Transverse colon (tissue), 4 donors: Measurements from ENCODE around the gene SHC2. TPM values are rescaled to one million over a fixed set of nuclear protein-coding genes. Genes with fewer than 3 reads are reported as not detected.

Experiments used
- DNase-seq: peaks from one replicate; pipeline ENCODE4 v3.0.0-alpha.2; 2019
- H3K27ac ChIP-seq, 4 donors: fragments of 200-600 bp; sonication (generic); 2 replicates each; pipeline ENCODE4 v1.5.1; 2016 to 2018; ENCODE audit warnings: inconsistent platforms in 4 of 4
- H3K27me3 ChIP-seq: fragments of 200-600 bp; sonication (generic); 2 replicates; pipeline ENCODE4 v1.5.1; 2017; ENCODE audit warnings: inconsistent platforms
- H3K36me3 ChIP-seq, 4 donors: fragments of 200-600 bp; sonication (generic); 2 replicates each; pipeline ENCODE4 v1.5.1; 2017 to 2019; ENCODE audit warnings: inconsistent platforms in 4 of 4
- H3K4me1 ChIP-seq, 4 donors: fragments of 200-600 bp; sonication (generic); 2 replicates each; pipeline ENCODE4 v1.5.1; 2017 to 2020; ENCODE audit warnings: inconsistent platforms in 4 of 4
- H3K4me3 ChIP-seq, 4 donors: fragments of 200-600 bp; sonication (generic); 1 replicate in 1 of 4; 2 replicates in 3 of 4; pipeline versions ENCODE4 v1.5.1 to v1.6.1; 2017 to 2019; ENCODE audit warnings: inconsistent platforms in 4 of 4
- H3K9me3 ChIP-seq, 2 donors: fragments of 200-600 bp; sonication (generic); 2 replicates each; pipeline ENCODE4 v1.5.1; 2017 to 2019; ENCODE audit warnings: inconsistent platforms in 2 of 2
- EP300 ChIP-seq: sonication (generic); formaldehyde crosslinking; IDR thresholded peaks from one replicate; pipeline ENCODE4 v1.6.1; 2017; ENCODE audit warnings: antibody characterized with exemption, low read depth
- POLR2A ChIP-seq: fragments of 450-650 bp; IDR thresholded peaks from one replicate; pipeline ENCODE4 v1.6.1; 2016; ENCODE audit warnings: antibody characterized with exemption, mild to moderate bottlenecking, moderate library complexity
- POLR2AphosphoS5 ChIP-seq, 3 donors: sonication (generic); formaldehyde crosslinking; IDR thresholded peaks; one replicate each; pipeline ENCODE4 v1.6.1; 2016; ENCODE audit warnings: antibody characterized with exemption in 3 of 3
- WGBS, 2 donors: methylation state at CpG; one replicate each; pipeline ENCODE4 v1.1.5; 2018; ENCODE audit warnings: low coverage in 1 of 2; 5-methylcytosine and 5-hydroxymethylcytosine counted together
- in situ Hi-C, 4 donors: fragments of 200-750 bp; cut with MboI; loops; one replicate each; pipeline versions ENCODE4 v1.15.0 to v1.15.1; 2017; ENCODE audit warnings: low sequenced_read_pairs in 3 of 4, low pct_ligation_motif_present in 1 of 4, low pct_unique_long_range_greater_than_20kb in 1 of 4
- intact Hi-C: fragments of 100-400 bp; cut with DNase I; formaldehyde crosslinking; loops from one replicate; pipeline ENCODE4 v1.15.1; 2023; ENCODE audit warnings: low total_unique reads
- total RNA-seq, 4 donors: library from RNA; depleted of rRNA; stranded (reverse); fragments of >200 nt; gene quantifications; one replicate each; pipeline ENCODE4 v1.1.0, GENCODE V29; 2016
- TF ChIP-seq, protein P1 (sequence below), 5 experiments: fragments of 200-600 bp in 3 of 5; fragments of 450-650 bp in 2 of 5; sonication (generic) in 3 of 5; IDR thresholded peaks; 1 replicate in 2 of 5; 2 replicates in 3 of 5; pipeline ENCODE4 v1.5.1; 2016 to 2017; ENCODE audit warnings: antibody characterized with exemption in 5 of 5, inconsistent platforms in 3 of 5, mild to moderate bottlenecking in 2 of 5, moderate library complexity in 1 of 5

Gene SHC2
- total RNA-seq, 4 donors from 2014 or later = 6.3 to 30.3 (median 11.1) TPM

DNA sequence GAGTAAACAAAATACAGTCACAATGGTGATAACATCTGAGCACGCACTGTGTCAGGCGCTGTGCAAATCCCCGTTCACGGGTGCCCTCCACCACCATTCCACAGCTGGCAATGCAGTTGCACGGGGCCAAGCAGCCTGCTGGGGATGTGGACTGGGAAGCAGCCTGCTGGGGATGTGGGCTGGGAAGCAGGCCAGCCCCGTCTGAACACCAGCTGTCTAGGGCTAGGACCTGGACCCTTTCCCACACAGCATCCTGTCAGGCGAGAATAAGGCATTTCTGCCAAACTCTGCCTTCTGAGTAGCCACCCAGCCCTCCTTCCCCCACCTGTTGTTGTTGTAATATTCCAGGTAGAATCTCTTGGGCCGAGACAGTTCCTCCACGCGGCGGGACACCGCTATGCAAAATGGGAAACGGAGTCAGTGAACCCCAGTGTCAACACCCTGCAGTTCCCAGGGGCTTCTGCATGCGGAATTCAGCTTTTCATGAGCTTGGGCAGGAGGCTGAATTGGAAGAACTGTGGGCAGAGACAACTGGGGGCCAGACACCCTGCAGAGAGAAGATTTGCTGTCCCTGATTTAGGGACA is 88.4 kb downstream of the SHC2 start:
- intact Hi-C loops = loop anchor here (10.0 kb wide), 1 partner anchor 112 kb away; no protein-coding TSS in a partner anchor
- H3K27me3 ChIP-seq = peaks cover 35% of the 10 kb centered on the region

GRCh38 chr19:371501-372168 is 89.2 kb downstream of the SHC2 start:
- TF ChIP-seq EP300 (no peak), POLR2AphosphoS5 (IDR thresholded peaks at IDR 0.05) (no peak), POLR2A (no peak)
- TF ChIP-seq, protein P1, sequence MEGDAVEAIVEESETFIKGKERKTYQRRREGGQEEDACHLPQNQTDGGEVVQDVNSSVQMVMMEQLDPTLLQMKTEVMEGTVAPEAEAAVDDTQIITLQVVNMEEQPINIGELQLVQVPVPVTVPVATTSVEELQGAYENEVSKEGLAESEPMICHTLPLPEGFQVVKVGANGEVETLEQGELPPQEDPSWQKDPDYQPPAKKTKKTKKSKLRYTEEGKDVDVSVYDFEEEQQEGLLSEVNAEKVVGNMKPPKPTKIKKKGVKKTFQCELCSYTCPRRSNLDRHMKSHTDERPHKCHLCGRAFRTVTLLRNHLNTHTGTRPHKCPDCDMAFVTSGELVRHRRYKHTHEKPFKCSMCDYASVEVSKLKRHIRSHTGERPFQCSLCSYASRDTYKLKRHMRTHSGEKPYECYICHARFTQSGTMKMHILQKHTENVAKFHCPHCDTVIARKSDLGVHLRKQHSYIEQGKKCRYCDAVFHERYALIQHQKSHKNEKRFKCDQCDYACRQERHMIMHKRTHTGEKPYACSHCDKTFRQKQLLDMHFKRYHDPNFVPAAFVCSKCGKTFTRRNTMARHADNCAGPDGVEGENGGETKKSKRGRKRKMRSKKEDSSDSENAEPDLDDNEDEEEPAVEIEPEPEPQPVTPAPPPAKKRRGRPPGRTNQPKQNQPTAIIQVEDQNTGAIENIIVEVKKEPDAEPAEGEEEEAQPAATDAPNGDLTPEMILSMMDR (IDR thresholded peaks at IDR 0.05) = no peak
- Histone ChIP-seq H3K9me3 (no peaks in the 10 kb centered on the region), H3K36me3 (no peaks in the 10 kb centered on the region), H3K27ac (no peak overlapping the region), H3K4me1 (no peaks in the 10 kb centered on the region), H3K4me3 (no peak overlapping the region), H3K27me3 (peaks cover 37% of the 10 kb centered on the region)
- 52 to 55% methylated on average over 6 to 17 of the region's 17 CpGs for WGBS, 2 donors
- no peak for DNase-seq
- intact Hi-C loops (loop anchor here (10.0 kb wide), 1 partner anchor 113 kb away; no protein-coding TSS in a partner anchor), in situ Hi-C loops (no loop called here)

More for the DNA sequence above, 88.4 kb downstream of the SHC2 start:
- Histone ChIP-seq H3K4me3 (no peak overlapping the region), H3K27ac (no peak overlapping the region), H3K4me1 (no peaks in the 10 kb centered on the region), H3K9me3 (no peaks in the 10 kb centered on the region), H3K36me3 (no peaks in the 10 kb centered on the region)
- no peak for TF ChIP-seq POLR2AphosphoS5 (IDR thresholded peaks at IDR 0.05)
- TF ChIP-seq, protein P1 (IDR thresholded peaks at IDR 0.05) = no peak
- no peak for TF ChIP-seq POLR2A
- no peak for TF ChIP-seq EP300
- no peak for DNase-seq
- in situ Hi-C loops = no loop called here
- 48 to 100% methylated on average over 2 to 14 of the region's 14 CpGs for WGBS, 2 donors

DNA sequence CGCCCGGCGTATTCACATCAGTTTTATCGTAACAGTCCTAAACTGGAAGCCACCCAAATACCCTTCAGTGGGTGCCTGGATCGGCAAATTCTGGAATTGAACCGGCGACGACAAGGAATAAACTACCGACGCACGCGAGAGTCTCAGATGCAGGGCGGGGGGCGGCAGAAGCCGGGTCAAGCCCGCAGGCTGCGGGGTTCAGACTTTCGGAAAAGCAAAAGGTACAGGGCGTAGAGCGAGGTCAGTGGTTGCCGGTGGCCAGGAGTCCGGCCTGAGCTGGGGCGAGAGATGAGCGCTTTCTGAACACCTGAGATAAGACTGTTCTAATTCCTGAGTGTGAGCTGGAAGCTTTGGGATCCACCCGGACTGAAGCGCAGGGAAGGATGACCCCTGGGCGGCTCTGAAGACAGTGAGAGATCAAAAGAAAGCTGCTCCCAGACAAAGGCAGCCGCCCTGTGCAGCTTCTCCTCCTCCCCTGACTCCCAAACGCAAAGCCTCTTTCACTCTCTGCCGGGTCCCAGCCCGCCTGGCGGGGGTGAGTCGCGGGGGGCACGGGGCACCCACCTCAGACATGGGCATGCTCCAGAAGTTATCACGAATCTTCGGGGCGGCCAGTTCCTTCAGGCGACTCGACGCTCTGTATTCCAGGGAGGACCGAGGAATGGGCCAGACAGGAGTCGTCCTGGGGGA is 90.0 kb downstream of the SHC2 start:
- no peaks in the 10 kb centered on the region for H3K4me1 ChIP-seq
- intact Hi-C loops (loop anchor here (10.0 kb wide), 1 partner anchor 114 kb away; no protein-coding TSS in a partner anchor), in situ Hi-C loops (no loop called here)
- 92% methylated on average over 42 of the region's 43 CpGs; no CpG with 5 or more reads in 1 of the 2 donors for WGBS, 2 donors
- H3K36me3 ChIP-seq = no peaks in the 10 kb centered on the region
- H3K4me3 ChIP-seq = no peak overlapping the region
- H3K9me3 ChIP-seq = no peaks in the 10 kb centered on the region
- DNase-seq = no peak
- peaks cover 36% of the 10 kb centered on the region for H3K27me3 ChIP-seq
- TF ChIP-seq POLR2A (no peak), EP300 (no peak), POLR2AphosphoS5 (IDR thresholded peaks at IDR 0.05) (no peak)
- TF ChIP-seq, protein P1 (IDR thresholded peaks at IDR 0.05) = no peak
- no peak overlapping the region for H3K27ac ChIP-seq

DNA sequence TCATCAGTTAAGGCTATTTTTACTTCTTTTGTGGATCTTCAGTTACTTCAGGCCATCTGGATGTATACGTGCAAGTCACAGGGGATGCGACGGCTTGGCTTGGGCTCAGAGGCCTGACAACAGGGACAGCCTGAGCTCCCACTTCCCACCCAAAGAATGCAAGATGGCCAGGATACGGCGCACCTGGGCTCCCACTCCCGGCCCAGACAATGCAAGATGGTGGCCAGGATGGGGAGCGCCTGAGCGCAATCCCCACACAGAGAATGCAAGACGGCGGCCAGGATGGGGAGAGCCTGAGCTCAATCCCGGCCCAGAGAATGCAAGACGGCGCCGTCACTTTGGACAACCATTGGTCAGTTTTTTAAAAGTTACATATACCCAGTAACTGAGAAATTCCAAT is 91.0 kb downstream of the SHC2 start:
- intact Hi-C loops = loop anchor here (10.0 kb wide), 1 partner anchor 115 kb away; no protein-coding TSS in a partner anchor
- no peaks in the 10 kb centered on the region for H3K4me1 ChIP-seq
- H3K4me3 ChIP-seq = no peak overlapping the region
- H3K36me3 ChIP-seq = no peaks in the 10 kb centered on the region
- TF ChIP-seq POLR2AphosphoS5 (IDR thresholded peaks at IDR 0.05) (no peak), EP300 (no peak), POLR2A (no peak)
- TF ChIP-seq, protein P1 (IDR thresholded peaks at IDR 0.05) = no peak
- in situ Hi-C loops = no loop called here
- 95% methylated on average over 14 of the region's 14 CpGs; no CpG with 5 or more reads in 1 of the 2 donors for WGBS, 2 donors
- no peak overlapping the region for H3K27ac ChIP-seq
- H3K9me3 ChIP-seq = no peaks in the 10 kb centered on the region
- peaks cover 27% of the 10 kb centered on the region for H3K27me3 ChIP-seq
- no peak for DNase-seq
